Upper lobe of left lung (tissue), 4 donors: ENCODE measurements around the gene TLE4.

Source experiments
- EP300 ChIP-seq, 4 donors: sonication (generic); formaldehyde crosslinking; IDR thresholded peaks; one replicate each; pipeline ENCODE4 v1.5.1; 2017; ENCODE audit warnings: antibody characterized with exemption in 4 of 4, control low read depth in 2 of 4
- TF ChIP-seq, protein P1 (sequence below), 6 experiments: fragments of 450-650 bp in 4 of 6; fragments of 200-600 bp in 2 of 6; sonication (generic) in 2 of 6; IDR thresholded peaks; one replicate each; pipeline ENCODE4 v1.5.1; 2016 to 2019; ENCODE audit warnings: antibody characterized with exemption in 6 of 6

DNA sequence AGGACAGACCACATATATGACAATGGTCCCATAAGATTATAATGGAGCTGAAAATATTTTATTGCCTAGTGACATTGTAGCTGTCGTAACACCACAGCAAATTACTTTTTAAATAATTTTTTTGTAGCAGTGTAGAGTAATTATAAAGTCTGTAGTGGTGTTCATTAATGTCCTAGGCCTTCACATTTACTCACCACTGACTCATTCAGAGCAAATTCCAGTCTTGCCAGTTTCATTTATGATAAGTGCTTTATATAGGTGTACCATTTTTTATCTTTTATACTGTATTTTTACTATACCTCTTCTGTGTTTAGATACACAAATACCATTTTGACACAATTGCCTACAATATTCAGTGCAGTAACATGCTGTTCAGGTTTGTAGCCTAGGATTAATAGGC lies 67.6 kb downstream of the TLE4 start:
- TF ChIP-seq, protein P1, sequence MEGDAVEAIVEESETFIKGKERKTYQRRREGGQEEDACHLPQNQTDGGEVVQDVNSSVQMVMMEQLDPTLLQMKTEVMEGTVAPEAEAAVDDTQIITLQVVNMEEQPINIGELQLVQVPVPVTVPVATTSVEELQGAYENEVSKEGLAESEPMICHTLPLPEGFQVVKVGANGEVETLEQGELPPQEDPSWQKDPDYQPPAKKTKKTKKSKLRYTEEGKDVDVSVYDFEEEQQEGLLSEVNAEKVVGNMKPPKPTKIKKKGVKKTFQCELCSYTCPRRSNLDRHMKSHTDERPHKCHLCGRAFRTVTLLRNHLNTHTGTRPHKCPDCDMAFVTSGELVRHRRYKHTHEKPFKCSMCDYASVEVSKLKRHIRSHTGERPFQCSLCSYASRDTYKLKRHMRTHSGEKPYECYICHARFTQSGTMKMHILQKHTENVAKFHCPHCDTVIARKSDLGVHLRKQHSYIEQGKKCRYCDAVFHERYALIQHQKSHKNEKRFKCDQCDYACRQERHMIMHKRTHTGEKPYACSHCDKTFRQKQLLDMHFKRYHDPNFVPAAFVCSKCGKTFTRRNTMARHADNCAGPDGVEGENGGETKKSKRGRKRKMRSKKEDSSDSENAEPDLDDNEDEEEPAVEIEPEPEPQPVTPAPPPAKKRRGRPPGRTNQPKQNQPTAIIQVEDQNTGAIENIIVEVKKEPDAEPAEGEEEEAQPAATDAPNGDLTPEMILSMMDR (IDR thresholded peaks at IDR 0.05) = no peak
- no peak for TF ChIP-seq EP300 (IDR thresholded peaks at IDR 0.05)
